Tibial artery (tissue), 4 donors: Measurements from ENCODE around the gene GALNS.

ENCODE experiments used
- DNase-seq, 2 donors: peaks; one replicate each; pipeline ENCODE4 v3.0.0-alpha.2; 2019
- H3K27ac ChIP-seq, 2 donors: fragments of 200-600 bp; sonication (generic) in 1 of 2; 1 replicate in 1 of 2; 2 replicates in 1 of 2; pipeline ENCODE4 v1.5.1; 2018 to 2019; ENCODE audit warnings: mild to moderate bottlenecking in 1 of 2
- H3K27me3 ChIP-seq, 2 donors: fragments of 200-600 bp; sonication (generic) in 1 of 2; one replicate each; pipeline versions ENCODE4 v1.5.1 to v1.6.0; 2016 to 2019
- H3K36me3 ChIP-seq, 3 donors: fragments of 200-600 bp; sonication (generic) in 2 of 3; one replicate each; pipeline ENCODE4 v1.5.1; 2016 to 2019; ENCODE audit warnings: mild to moderate bottlenecking in 2 of 3
- H3K4me1 ChIP-seq, 4 donors: fragments of 200-600 bp; sonication (generic) in 2 of 4; 1 replicate in 3 of 4; 2 replicates in 1 of 4; pipeline ENCODE4 v1.5.1; 2016 to 2019
- H3K4me3 ChIP-seq, 2 donors: fragments of 200-600 bp; sonication (generic) in 1 of 2; 1 replicate in 1 of 2; 2 replicates in 1 of 2; pipeline ENCODE4 v1.5.1; 2018 to 2019; ENCODE audit warnings: mild to moderate bottlenecking in 2 of 2
- H3K9me3 ChIP-seq, 3 donors: fragments of 200-600 bp; sonication (generic) in 1 of 3; one replicate each; pipeline ENCODE4 v1.5.1; 2016 to 2019
- CTCF ChIP-seq, 2 experiments: fragments of 200-600 bp in 1 of 2; fragments of 450-650 bp in 1 of 2; IDR thresholded peaks; one replicate each; pipeline ENCODE4 v1.5.1; 2017 to 2019; ENCODE audit warnings: antibody characterized with exemption in 2 of 2, mild to moderate bottlenecking in 1 of 2, moderate library complexity in 1 of 2
- intact Hi-C: fragments of 100-400 bp; cut with DNase I; formaldehyde crosslinking; loops from one replicate; pipeline ENCODE4 v1.15.0; 2023; ENCODE audit warnings: low total_unique reads

Gene GALNS

GRCh38 chr16:88844419-88845036 lies 12.2 kb downstream of the GALNS start:
- Histone ChIP-seq H3K27ac (no peak overlapping the region), H3K4me1 (no peaks in the 10 kb centered on the region), H3K36me3 (peaks cover 14 to 58% (median 34%) of the 10 kb centered on the region in 3 donors), H3K9me3 (no peaks in the 10 kb centered on the region), H3K4me3 (no peak overlapping the region), H3K27me3 (no peaks in the 10 kb centered on the region)
- TF ChIP-seq CTCF (IDR thresholded peaks at IDR 0.05) = no peak
- intact Hi-C loops = no loop called here
- DNase-seq = no peak

- Histone ChIP-seq H3K4me3 (no peak overlapping the region), H3K36me3 (peaks cover 18 to 60% (median 47%) of the 10 kb centered on the region in 3 donors), H3K27ac (no peak overlapping the region), H3K9me3 (no peaks in the 10 kb centered on the region), H3K27me3 (no peaks in the 10 kb centered on the region), H3K4me1 (no peaks in the 10 kb centered on the region)
- DNase-seq = no peak
- intact Hi-C loops = no loop called here
- TF ChIP-seq CTCF (IDR thresholded peaks at IDR 0.05) = no peak
These were observed 13.5 kb downstream of the GALNS start for GRCh38 chr16:88843256-88843655.

- intact Hi-C loops = no loop called here
- Histone ChIP-seq H3K27me3 (no peaks in the 10 kb centered on the region), H3K9me3 (no peaks in the 10 kb centered on the region), H3K4me1 (no peaks in the 10 kb centered on the region), H3K36me3 (peaks cover 18 to 60% (median 51%) of the 10 kb centered on the region in 3 donors), H3K4me3 (no peak overlapping the region), H3K27ac (no peak overlapping the region)
- no peak for TF ChIP-seq CTCF (IDR thresholded peaks at IDR 0.05)
- DNase-seq = no peak
These were observed 13.9 kb downstream of the GALNS start for GRCh38 chr16:88842806-88843205.

GRCh38 chr16:88842308-88842756 lies 14.4 kb downstream of the GALNS start:
- TF ChIP-seq CTCF (IDR thresholded peaks at IDR 0.05) = no peak
- intact Hi-C loops = no loop called here

GRCh38 chr16:88841521-88842307 lies 15.0 kb downstream of the GALNS start:
- no peaks in the 10 kb centered on the region for H3K9me3 ChIP-seq
- H3K4me3 ChIP-seq = no peak overlapping the region
- peaks cover 18 to 65% (median 54%) of the 10 kb centered on the region in 3 donors for H3K36me3 ChIP-seq
- DNase-seq = no peak
- TF ChIP-seq CTCF (IDR thresholded peaks at IDR 0.05) = no peak
- intact Hi-C loops = no loop called here
- H3K27ac ChIP-seq = no peak overlapping the region
- no peaks in the 10 kb centered on the region for H3K27me3 ChIP-seq
- H3K4me1 ChIP-seq = no peaks in the 10 kb centered on the region

More at GRCh38 chr16:88842308-88842756, 14.4 kb downstream of the GALNS start:
- no peaks in the 10 kb centered on the region for H3K27me3 ChIP-seq
- no peak overlapping the region for H3K27ac ChIP-seq
- no peaks in the 10 kb centered on the region for H3K4me1 ChIP-seq
- H3K9me3 ChIP-seq = no peaks in the 10 kb centered on the region
- H3K4me3 ChIP-seq = no peak overlapping the region
- DNase-seq = no peak
- peaks cover 18 to 60% (median 54%) of the 10 kb centered on the region in 3 donors for H3K36me3 ChIP-seq
